Thoracic aorta (tissue), 2 donors: ENCODE measurements around the gene KCNT2. TPM values are rescaled to one million over a fixed set of nuclear protein-coding genes. Genes with fewer than 3 reads are reported as not detected.

Source experiments
- ATAC-seq: fragments of 150-250 bp; one replicate; pipeline ENCODE4 v1.8.0; 2017; ENCODE audit warnings: low read depth; ENCODE audit not compliant: insufficient number of reproducible peaks, low FRiP score
- DNase-seq: peaks from one replicate; pipeline ENCODE4 v3.0.0-alpha.2; 2020; ENCODE audit warnings: low spot score
- H3K27ac ChIP-seq, 2 donors: fragments of 200-600 bp; sonication (generic); 1 replicate in 1 of 2; 2 replicates in 1 of 2; pipeline ENCODE4 v1.5.1; 2016; ENCODE audit warnings: mild to moderate bottlenecking in 2 of 2, moderate library complexity in 2 of 2
- H3K27me3 ChIP-seq: fragments of 200-600 bp; sonication (generic); replicated peaks from 2 replicates; pipeline ENCODE4 v1.6.0; 2016; ENCODE audit warnings: mild to moderate bottlenecking; ENCODE audit not compliant: insufficient read depth
- H3K36me3 ChIP-seq: fragments of 200-600 bp; sonication (generic); one replicate; pipeline ENCODE4 v1.5.1; 2016
- H3K4me1 ChIP-seq, 2 donors: fragments of 200-600 bp; sonication (generic); 1 replicate in 1 of 2; 2 replicates in 1 of 2; pipeline versions ENCODE4 v1.5.1 to v1.6.0; 2016; ENCODE audit warnings: low read depth in 2 of 2, mild to moderate bottlenecking in 1 of 2; ENCODE audit not compliant: control insufficient read depth in 1 of 2
- H3K4me3 ChIP-seq: fragments of 200-600 bp; sonication (generic); 2 replicates; pipeline ENCODE4 v1.5.1; 2016; ENCODE audit warnings: mild to moderate bottlenecking
- H3K9me3 ChIP-seq: fragments of 200-600 bp; sonication (generic); 2 replicates; pipeline ENCODE4 v1.5.1; 2016
- CTCF ChIP-seq: fragments of 200-600 bp; sonication (generic); IDR thresholded peaks from one replicate; pipeline ENCODE4 v1.5.1; 2019; ENCODE audit warnings: antibody characterized with exemption
- total RNA-seq, 2 donors: library from RNA; depleted of rRNA; stranded (reverse); fragments of >200 nt; gene quantifications; one replicate each; pipeline versions ENCODE4 v1.1.0 to v1.2.3, GENCODE V29; 2016

KCNT2 gene
- total RNA-seq, 2 donors from 2014 or later, result 15.6 to 23.6 TPM

GRCh38 chr1:196609370-196609737 lies 1.1 kb upstream of the KCNT2 start:
- H3K27ac ChIP-seq, result peak overlapping the region in 1 of 2 donors; percentile 45
- no peaks in the 10 kb centered on the region for H3K9me3 ChIP-seq
- no peak for ATAC-seq
- H3K4me3 ChIP-seq, result peak overlapping the region; percentile 71
- peaks cover 0 to 8% of the 10 kb centered on the region in 2 donors for H3K4me1 ChIP-seq
- TF ChIP-seq CTCF, result no peak
- H3K27me3 ChIP-seq, result no peaks in the 10 kb centered on the region
- no peaks in the 10 kb centered on the region for H3K36me3 ChIP-seq
- DNase-seq, result no peak

- Histone ChIP-seq H3K36me3 (no peaks in the 10 kb centered on the region), H3K27me3 (no peaks in the 10 kb centered on the region), H3K27ac (peak overlapping the region; percentile 45), H3K9me3 (no peaks in the 10 kb centered on the region), H3K4me1 (peaks cover 0 to 8% of the 10 kb centered on the region in 2 donors), H3K4me3 (peak overlapping the region; percentile 71)
- DNase-seq (no peak), ATAC-seq (no peak)
- no peak for TF ChIP-seq CTCF
Observed at GRCh38 chr1:196607981-196608380, 259 bp downstream of the KCNT2 start.

DNA sequence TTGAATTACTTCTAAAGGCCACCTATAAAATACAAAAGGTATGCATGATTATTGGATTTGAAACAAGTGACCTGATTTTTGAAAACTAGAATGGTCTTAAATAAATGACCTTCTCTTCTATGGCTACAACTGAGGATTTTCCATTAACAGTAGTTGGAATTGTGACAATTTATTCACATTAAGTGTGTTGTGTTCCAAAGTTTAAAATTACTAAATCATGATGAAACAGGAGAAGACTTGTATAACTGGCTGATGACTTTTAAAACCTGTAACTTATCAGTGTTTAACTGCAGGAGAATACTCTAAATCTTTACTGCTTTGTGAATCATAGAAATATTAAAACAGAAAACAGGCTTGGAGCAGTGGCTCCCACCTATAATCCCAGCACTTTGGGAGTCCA lies 4.6 kb downstream of the KCNT2 start:
- ATAC-seq, result no peak

DNA sequence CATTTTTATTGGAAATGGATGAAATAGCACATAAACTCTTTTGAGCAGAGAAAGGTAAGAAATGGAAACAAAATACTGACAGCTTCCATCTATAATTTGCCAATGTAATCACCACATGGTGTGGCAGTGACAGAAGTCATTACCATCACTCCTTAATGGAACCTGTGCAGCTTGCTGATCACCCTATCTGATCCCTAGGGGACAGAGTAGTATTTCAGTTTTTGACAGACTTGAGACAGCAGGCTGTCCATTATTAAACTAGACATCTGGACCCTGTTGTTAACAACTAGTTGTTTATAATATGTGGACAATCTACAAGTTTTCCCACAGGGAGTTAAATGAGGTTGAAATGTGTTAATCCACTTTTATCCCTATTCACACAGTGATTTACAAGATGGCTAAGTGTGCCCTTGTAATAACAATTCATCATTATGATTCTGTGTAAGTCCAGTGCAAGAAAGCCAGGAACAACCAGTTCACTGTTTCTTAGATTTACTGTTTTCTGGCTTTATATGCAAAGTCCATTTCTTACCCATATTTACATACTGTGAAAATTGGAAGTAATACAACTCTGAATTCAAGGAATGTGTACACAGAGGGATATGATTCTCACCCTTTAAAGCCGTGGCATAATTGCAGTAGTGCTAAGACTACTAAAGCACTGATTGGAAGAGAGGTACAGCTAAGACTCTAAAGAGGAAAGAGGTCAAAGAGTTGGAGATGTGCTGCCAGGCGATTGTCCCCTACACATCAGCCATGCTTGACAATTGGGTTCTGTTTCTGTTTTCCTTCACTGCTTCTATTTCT lies 9.1 kb downstream of the KCNT2 start:
- no peak overlapping the region for H3K4me3 ChIP-seq
- H3K4me1 ChIP-seq, result no peaks in the 10 kb centered on the region
- no peak overlapping the region for H3K27ac ChIP-seq
- DNase-seq (no peak), ATAC-seq (no peak)
- H3K36me3 ChIP-seq, result no peaks in the 10 kb centered on the region
- no peaks in the 10 kb centered on the region for H3K27me3 ChIP-seq
- no peak for TF ChIP-seq CTCF
- no peaks in the 10 kb centered on the region for H3K9me3 ChIP-seq

More for the DNA sequence above, 4.6 kb downstream of the KCNT2 start:
- H3K36me3 ChIP-seq, result no peaks in the 10 kb centered on the region
- peaks cover 0 to 8% of the 10 kb centered on the region in 2 donors for H3K4me1 ChIP-seq
- TF ChIP-seq CTCF, result no peak
- no peak overlapping the region for H3K4me3 ChIP-seq
- no peak overlapping the region for H3K27ac ChIP-seq
- no peaks in the 10 kb centered on the region for H3K9me3 ChIP-seq
- H3K27me3 ChIP-seq, result no peaks in the 10 kb centered on the region
- no peak for DNase-seq

DNA sequence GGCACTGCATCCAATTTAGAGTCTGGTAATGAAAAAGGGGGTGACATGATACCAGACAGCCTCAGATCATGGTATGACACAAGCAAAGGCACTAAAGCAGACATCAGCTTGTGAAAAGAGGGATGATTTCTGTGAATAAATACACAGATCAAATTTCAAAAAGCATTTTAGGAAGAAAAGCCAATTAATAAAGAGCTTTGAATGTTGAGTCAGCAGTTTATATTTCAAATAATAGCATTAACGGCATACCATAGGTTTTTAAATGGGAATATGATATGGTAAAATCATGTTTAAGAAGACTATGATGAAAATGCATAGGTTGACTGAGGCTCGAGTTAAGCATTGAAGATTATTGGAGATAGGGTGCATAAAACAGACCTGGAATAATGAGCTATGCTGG lies 13.5 kb downstream of the KCNT2 start:
- H3K4me3 ChIP-seq, result no peak overlapping the region
- no peaks in the 10 kb centered on the region for H3K36me3 ChIP-seq
- ATAC-seq (no peak), DNase-seq (no peak)
- no peaks in the 10 kb centered on the region for H3K9me3 ChIP-seq
- H3K27me3 ChIP-seq, result no peaks in the 10 kb centered on the region
- no peaks in the 10 kb centered on the region for H3K4me1 ChIP-seq
- TF ChIP-seq CTCF, result no peak
- no peak overlapping the region for H3K27ac ChIP-seq
